Measurements from ENCODE around the gene LRCH2. TPM values are rescaled to one million over a fixed set of nuclear protein-coding genes. Genes with fewer than 3 reads are reported as not detected.

The LRCH2 gene
- total and polyA plus RNA-seq, 2 experiments from 2014 or later = 5.7 to 26.2 TPM

DNA sequence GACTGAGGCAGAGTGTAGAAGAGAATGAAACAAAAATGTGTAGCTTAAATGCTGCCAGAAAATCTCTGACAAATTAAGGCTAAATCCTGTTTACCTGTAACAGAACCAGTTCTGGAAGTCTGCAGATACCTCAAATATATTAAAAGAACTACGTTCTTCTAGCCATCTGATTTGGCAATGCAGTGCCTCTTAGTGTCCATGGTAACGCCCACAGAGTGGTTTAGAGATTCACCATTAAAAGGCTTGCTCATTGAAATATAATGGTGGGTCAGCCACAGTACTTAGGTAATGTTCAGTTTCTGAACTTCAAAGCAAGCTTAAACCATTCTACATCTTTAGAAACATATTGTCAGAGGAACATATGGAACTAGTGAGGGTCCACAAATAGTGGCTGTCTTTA lies 32.4 kb upstream of the LRCH2 start:
- H3K27ac ChIP-seq = no peak overlapping the region
- no peaks in the 10 kb centered on the region for H3K4me1 ChIP-seq (ENCODE audit: insufficient read depth)
- H2AFZ ChIP-seq = no peak overlapping the region
- no peaks in the 10 kb centered on the region for H3K27me3 ChIP-seq
- DNase-seq (ENCODE audit: low spot score) = no peak
- H3K4me3 ChIP-seq = no peak overlapping the region
- no peak for TF ChIP-seq EZH2 (IDR thresholded peaks at IDR 0.05; ENCODE audit: borderline replicate concordance)
- TF ChIP-seq CTCF (IDR thresholded peaks at IDR 0.05; ENCODE audit: poor library complexity) = no peak
- no peak for TF ChIP-seq EZH2phosphoT487 (IDR thresholded peaks at IDR 0.05; ENCODE audit: low read depth, severe bottlenecking, unreplicated experiment)
- H3K9me3 ChIP-seq (ENCODE audit: low read depth) = no peaks in the 10 kb centered on the region
- H3K4me2 ChIP-seq = no peak overlapping the region
- no peaks in the 10 kb centered on the region for H3K79me2 ChIP-seq
- H3K9me2 ChIP-seq (replicated peaks; ENCODE audit: insufficient read depth) = no peaks in the 10 kb centered on the region
- 58% methylated on average over 2 of the region's 2 CpGs for WGBS (ENCODE audit: low lambda C conversion rate, missing lambda C conversion rate)
- H3K36me3 ChIP-seq (replicated peaks; ENCODE audit: insufficient read depth, low read depth) = no peaks in the 10 kb centered on the region
- H4K20me1 ChIP-seq (ENCODE audit: insufficient read depth, poor library complexity, severe bottlenecking) = no peaks in the 10 kb centered on the region

DNA sequence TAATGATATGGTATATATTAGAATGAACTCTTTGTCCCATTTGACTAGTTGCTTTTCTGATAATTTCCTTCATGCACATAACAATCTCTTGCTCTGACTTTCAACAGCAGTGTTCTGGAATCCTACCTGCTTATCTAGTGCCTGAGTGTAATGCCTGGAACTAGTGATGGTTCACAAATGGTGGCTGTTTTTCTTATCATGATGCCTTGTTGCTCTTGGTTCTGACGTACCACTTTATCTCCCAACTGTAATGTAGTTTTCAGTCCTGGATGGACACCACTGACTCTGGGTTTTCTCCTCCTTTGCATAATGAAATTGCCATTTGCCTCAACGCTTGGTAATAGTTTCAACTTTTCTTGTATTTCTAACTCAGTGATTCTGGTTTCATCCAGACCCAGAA lies 30.1 kb upstream of the LRCH2 start:
- H2AFZ ChIP-seq = no peak overlapping the region
- H3K79me2 ChIP-seq = no peaks in the 10 kb centered on the region
- TF ChIP-seq EZH2 (IDR thresholded peaks at IDR 0.05; ENCODE audit: borderline replicate concordance) (no peak), CTCF (IDR thresholded peaks at IDR 0.05; ENCODE audit: poor library complexity) (no peak), EZH2phosphoT487 (IDR thresholded peaks at IDR 0.05; ENCODE audit: low read depth, severe bottlenecking, unreplicated experiment) (no peak)
- no peak overlapping the region for H3K27ac ChIP-seq
- H3K4me2 ChIP-seq = no peak overlapping the region
- WGBS (ENCODE audit: low lambda C conversion rate, missing lambda C conversion rate) = 79% methylated on average over 2 of the region's 2 CpGs
- H3K4me1 ChIP-seq (ENCODE audit: insufficient read depth) = peaks cover 9% of the 10 kb centered on the region
- H3K4me3 ChIP-seq = no peak overlapping the region
- no peaks in the 10 kb centered on the region for H3K36me3 ChIP-seq (replicated peaks; ENCODE audit: insufficient read depth, low read depth)
- H3K9me3 ChIP-seq (ENCODE audit: low read depth) = no peaks in the 10 kb centered on the region
- H3K27me3 ChIP-seq = no peaks in the 10 kb centered on the region
- no peaks in the 10 kb centered on the region for H3K9me2 ChIP-seq (replicated peaks; ENCODE audit: insufficient read depth)
- no peaks in the 10 kb centered on the region for H4K20me1 ChIP-seq (ENCODE audit: insufficient read depth, poor library complexity, severe bottlenecking)
- no peak for DNase-seq (ENCODE audit: low spot score)

DNA sequence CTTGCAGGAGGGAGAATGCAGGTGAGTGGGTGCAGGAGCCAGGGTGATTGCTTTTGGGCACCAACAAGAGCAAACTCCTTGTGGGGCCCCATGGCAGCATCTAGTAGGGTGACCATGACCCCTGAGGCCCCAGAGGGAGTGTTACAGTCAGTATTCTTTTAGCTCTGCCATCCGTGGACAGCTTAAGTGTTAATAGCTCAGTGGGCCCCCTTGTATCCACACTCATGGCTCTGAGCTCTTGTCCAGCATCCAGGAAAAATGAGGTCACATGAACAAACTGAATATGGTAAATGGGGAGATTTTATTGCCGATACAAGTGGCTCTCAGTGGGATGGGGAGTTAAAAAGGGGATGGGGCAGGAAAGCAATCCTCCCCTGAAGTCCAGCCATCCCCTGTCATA lies 27.3 kb upstream of the LRCH2 start:
- 79% methylated on average over 2 of the region's 2 CpGs for WGBS (ENCODE audit: low lambda C conversion rate, missing lambda C conversion rate)
- TF ChIP-seq CTCF (IDR thresholded peaks at IDR 0.05; ENCODE audit: poor library complexity) = no peak
- TF ChIP-seq EZH2 (IDR thresholded peaks at IDR 0.05; ENCODE audit: borderline replicate concordance) = no peak
- no peak for TF ChIP-seq EZH2phosphoT487 (IDR thresholded peaks at IDR 0.05; ENCODE audit: low read depth, severe bottlenecking, unreplicated experiment)
- H2AFZ ChIP-seq = no peak overlapping the region

DNA sequence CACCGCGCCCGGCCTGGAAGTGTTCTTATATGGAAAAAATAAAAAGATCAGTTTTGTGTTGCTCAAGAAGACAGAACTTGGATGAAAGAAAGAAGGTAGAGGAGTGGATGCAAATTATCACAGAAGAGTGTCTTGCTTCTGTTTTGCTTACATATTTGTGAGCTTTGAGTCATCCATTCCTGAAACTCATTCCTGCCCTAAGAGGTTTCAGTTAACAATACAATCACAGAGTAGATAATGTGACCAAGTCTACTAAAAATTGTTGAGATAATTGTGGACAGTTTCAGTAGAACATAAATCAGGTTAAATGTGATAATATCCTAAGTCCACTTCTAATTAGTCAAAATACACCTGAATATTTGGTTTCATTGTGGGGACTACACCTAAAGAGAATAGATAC lies 26.4 kb upstream of the LRCH2 start:
- Histone ChIP-seq H3K9me2 (replicated peaks; ENCODE audit: insufficient read depth) (no peaks in the 10 kb centered on the region), H3K27me3 (no peaks in the 10 kb centered on the region), H3K4me2 (no peak overlapping the region), H4K20me1 (ENCODE audit: insufficient read depth, poor library complexity, severe bottlenecking) (no peaks in the 10 kb centered on the region), H2AFZ (no peak overlapping the region), H3K4me3 (no peak overlapping the region), H3K79me2 (no peaks in the 10 kb centered on the region), H3K4me1 (ENCODE audit: insufficient read depth) (peaks cover 24% of the 10 kb centered on the region), H3K9me3 (ENCODE audit: low read depth) (no peaks in the 10 kb centered on the region), H3K36me3 (replicated peaks; ENCODE audit: insufficient read depth, low read depth) (no peaks in the 10 kb centered on the region), H3K27ac (peak overlapping the region; percentile 74)
- 98% methylated on average over 3 of the region's 3 CpGs for WGBS (ENCODE audit: low lambda C conversion rate, missing lambda C conversion rate)
- TF ChIP-seq EZH2 (IDR thresholded peaks at IDR 0.05; ENCODE audit: borderline replicate concordance) (no peak), CTCF (IDR thresholded peaks at IDR 0.05; ENCODE audit: poor library complexity) (no peak), EZH2phosphoT487 (IDR thresholded peaks at IDR 0.05; ENCODE audit: low read depth, severe bottlenecking, unreplicated experiment) (no peak)
- DNase-seq (ENCODE audit: low spot score) = peak; percentile 10

More for the DNA sequence above, 27.3 kb upstream of the LRCH2 start:
- Histone ChIP-seq H3K27ac (no peak overlapping the region), H3K4me1 (ENCODE audit: insufficient read depth) (peaks cover 24% of the 10 kb centered on the region), H3K79me2 (no peaks in the 10 kb centered on the region), H3K27me3 (no peaks in the 10 kb centered on the region), H3K9me2 (replicated peaks; ENCODE audit: insufficient read depth) (no peaks in the 10 kb centered on the region), H3K4me2 (no peak overlapping the region), H3K36me3 (replicated peaks; ENCODE audit: insufficient read depth, low read depth) (no peaks in the 10 kb centered on the region), H4K20me1 (ENCODE audit: insufficient read depth, poor library complexity, severe bottlenecking) (no peaks in the 10 kb centered on the region), H3K4me3 (no peak overlapping the region), H3K9me3 (ENCODE audit: low read depth) (no peaks in the 10 kb centered on the region)
- no peak for DNase-seq (ENCODE audit: low spot score)
